HFFc6 (cell line): Measurements from ENCODE around the gene CENPA. TPM values are rescaled to one million over a fixed set of nuclear protein-coding genes. Genes with fewer than 3 reads are reported as not detected.
"Not testable (repeated sequence)": the region's sequence is repeated elsewhere in the genome, so short reads cannot be mapped to it uniquely, and the experiment has no call there.

Experiments
- DNase-seq: peaks from one replicate; pipeline ENCODE4 v3.0.0-alpha.2; 2018
- H3K27ac Mint-ChIP-seq: 2 replicates; pipeline ENCODE4 v1.8.0; 2020; ENCODE audit warnings: mild to moderate bottlenecking, mixed read lengths
- H3K27me3 Mint-ChIP-seq: 2 replicates; pipeline ENCODE4 v1.8.0; 2021; ENCODE audit warnings: mild to moderate bottlenecking, moderate library complexity, mixed read lengths; ENCODE audit not compliant: insufficient read depth
- H3K36me3 Mint-ChIP-seq: 2 replicates; pipeline ENCODE4 v1.8.0; 2021; ENCODE audit warnings: low read depth, mixed read lengths
- H3K4me1 Mint-ChIP-seq: 2 replicates; pipeline ENCODE4 v1.8.0; 2020; ENCODE audit warnings: low read depth, mixed read lengths
- H3K4me3 Mint-ChIP-seq: 2 replicates; pipeline ENCODE4 v1.8.0; 2020; ENCODE audit warnings: mild to moderate bottlenecking, moderate library complexity, mixed read lengths
- H3K9me3 Mint-ChIP-seq: 2 replicates; pipeline ENCODE4 v1.8.0; 2020; ENCODE audit warnings: mild to moderate bottlenecking, mixed read lengths
- total RNA-seq, 6 experiments: library from RNA; stranded (reverse); fragmentation: NEBNext Ultra II Directional; extraction: Animal tissue kit (Norgen Biotek cat#: 25700); gene quantifications; 2 replicates in 1 of 6; 3 replicates in 5 of 6; pipeline ENCODE4 v1.2.3, GENCODE V29; 2021
- TF ChIP-seq, protein P1 (sequence below): fragments of 200-600 bp; sonication (generic); IDR thresholded peaks from 2 replicates; pipeline ENCODE4 v1.5.0; 2021; ENCODE audit warnings: antibody characterized with exemption, mild to moderate bottlenecking

Gene CENPA
- total RNA-seq, 6 experiments from 2014 or later, result 8.7 to 20.4 (median 17.5) TPM

DNA sequence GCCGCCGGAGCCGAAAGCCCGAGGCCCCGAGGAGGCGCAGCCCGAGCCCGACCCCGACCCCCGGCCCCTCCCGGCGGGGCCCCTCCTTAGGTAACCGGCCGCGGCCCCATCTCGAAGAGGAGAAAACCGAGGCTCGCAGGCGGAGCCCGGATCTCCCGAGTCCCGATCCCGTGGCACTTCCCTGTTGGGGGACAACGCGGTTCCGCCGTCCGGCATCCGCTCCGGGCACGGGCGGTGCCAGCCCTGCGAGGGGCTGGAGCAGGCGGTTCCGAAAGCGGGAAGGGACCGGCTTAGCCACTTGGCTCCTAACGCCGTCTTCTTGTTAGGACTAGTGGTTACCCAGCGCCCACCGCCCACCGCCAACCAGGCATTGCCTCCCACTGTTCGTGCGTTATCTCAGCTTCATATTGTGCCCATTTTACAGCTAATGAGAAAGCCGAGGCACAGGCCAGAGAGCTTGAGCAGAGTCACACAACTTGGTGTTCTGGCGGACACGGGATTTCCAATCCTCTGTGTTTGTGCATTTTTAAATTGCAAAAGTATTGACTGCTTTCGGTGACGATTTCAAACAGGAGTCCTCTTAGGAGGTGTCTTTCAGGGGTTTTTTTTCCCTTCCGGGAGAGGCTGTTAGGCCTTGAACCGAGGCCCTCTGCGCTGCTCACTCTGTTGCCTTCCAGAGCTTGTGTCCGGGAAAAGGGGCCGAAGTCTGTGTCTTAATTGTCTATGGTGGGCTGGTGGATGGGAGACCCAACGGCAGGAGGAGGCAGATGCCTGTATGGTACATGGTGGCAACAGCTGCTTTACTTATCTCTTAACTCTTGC is 562 bp downstream of the CENPA start:
- H3K9me3 Mint-ChIP-seq, result peaks cover 5% of the 10 kb centered on the region
- DNase-seq, result no peak
- peak overlapping the region; percentile 77 for H3K27ac Mint-ChIP-seq
- TF ChIP-seq, protein P1, sequence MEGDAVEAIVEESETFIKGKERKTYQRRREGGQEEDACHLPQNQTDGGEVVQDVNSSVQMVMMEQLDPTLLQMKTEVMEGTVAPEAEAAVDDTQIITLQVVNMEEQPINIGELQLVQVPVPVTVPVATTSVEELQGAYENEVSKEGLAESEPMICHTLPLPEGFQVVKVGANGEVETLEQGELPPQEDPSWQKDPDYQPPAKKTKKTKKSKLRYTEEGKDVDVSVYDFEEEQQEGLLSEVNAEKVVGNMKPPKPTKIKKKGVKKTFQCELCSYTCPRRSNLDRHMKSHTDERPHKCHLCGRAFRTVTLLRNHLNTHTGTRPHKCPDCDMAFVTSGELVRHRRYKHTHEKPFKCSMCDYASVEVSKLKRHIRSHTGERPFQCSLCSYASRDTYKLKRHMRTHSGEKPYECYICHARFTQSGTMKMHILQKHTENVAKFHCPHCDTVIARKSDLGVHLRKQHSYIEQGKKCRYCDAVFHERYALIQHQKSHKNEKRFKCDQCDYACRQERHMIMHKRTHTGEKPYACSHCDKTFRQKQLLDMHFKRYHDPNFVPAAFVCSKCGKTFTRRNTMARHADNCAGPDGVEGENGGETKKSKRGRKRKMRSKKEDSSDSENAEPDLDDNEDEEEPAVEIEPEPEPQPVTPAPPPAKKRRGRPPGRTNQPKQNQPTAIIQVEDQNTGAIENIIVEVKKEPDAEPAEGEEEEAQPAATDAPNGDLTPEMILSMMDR, result no peak
- H3K36me3 Mint-ChIP-seq, result peaks cover 37% of the 10 kb centered on the region
- no peaks in the 10 kb centered on the region; the same call in 1 of the 2 replicates for H3K27me3 Mint-ChIP-seq
- H3K4me3 Mint-ChIP-seq, result peak overlapping the region; percentile 93
- peaks cover 44% of the 10 kb centered on the region for H3K4me1 Mint-ChIP-seq

DNA sequence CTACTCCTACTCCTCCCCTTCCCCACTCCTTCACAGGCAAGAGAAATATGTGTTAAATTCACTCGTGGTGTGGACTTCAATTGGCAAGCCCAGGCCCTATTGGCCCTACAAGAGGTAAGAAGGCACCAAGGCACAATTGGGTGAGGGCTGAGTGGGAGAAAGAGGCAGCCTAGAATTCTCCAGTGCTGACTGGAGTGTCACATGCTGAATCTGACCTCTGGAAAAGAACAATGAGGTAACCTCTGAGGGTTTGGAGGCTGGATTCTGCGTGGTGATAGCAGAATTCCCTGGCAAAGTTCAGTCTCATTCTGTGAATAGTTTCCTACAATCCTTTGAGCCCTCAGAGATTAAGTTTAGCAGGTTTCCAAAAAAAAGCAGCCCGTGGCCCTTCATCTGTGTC is 6.9 kb downstream of the CENPA start:
- DNase-seq, result no peak
- TF ChIP-seq, protein P1, result no peak
- no peak overlapping the region for H3K4me3 Mint-ChIP-seq
- no peak overlapping the region for H3K27ac Mint-ChIP-seq
- peaks cover 27% of the 10 kb centered on the region for H3K4me1 Mint-ChIP-seq
- H3K27me3 Mint-ChIP-seq, result no peaks in the 10 kb centered on the region
- peaks cover 5% of the 10 kb centered on the region for H3K9me3 Mint-ChIP-seq
- peaks cover 58% of the 10 kb centered on the region for H3K36me3 Mint-ChIP-seq

DNA sequence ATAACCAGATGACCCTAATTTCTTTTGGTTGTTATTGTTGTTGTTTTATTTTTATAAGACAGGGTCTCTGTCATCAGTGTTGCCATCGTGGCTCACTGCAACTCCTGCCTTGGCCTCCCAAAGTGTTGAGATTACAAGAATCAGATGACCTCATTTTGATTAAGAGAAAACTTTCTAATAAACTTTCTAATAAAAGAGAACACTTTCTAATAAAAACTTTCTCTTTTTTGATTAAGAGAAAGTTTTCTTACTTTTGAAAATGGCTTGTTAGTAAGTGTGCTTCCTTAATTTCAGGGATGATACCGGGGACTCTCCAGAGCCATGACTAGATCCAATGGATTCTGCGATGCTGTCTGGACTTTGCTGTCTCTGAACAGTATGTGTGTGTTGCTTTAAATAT is 7.7 kb downstream of the CENPA start:
- H3K36me3 Mint-ChIP-seq, result peaks cover 51% of the 10 kb centered on the region
- H3K4me3 Mint-ChIP-seq, result no peak overlapping the region

DNA sequence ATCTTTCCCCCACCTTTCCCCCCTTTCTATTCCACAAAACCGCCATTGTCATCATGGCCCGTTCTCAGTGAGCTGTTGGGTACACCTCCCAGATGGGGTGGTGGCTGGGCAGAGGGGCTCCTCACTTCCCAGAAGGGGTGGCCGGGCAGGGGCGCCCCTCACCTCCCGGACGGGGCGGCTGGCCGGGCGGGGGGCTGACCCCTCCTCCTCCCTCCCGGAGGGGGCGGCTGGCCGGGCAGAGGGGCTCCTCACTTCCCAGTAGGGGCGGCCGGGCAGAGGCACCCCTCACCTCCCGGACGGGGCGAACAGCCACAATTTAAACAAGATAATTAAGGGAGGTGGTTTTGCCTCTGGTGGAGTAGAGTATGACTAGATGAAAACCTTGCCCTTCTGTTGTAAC is 9.3 kb downstream of the CENPA start:
- H3K27me3 Mint-ChIP-seq, DNase-seq, H3K4me1 Mint-ChIP-seq, H3K9me3 Mint-ChIP-seq, H3K4me3 Mint-ChIP-seq, H3K27ac Mint-ChIP-seq: not testable (repeated sequence)
- peaks cover 37% of the 10 kb centered on the region for H3K36me3 Mint-ChIP-seq

More for the DNA sequence above, 7.7 kb downstream of the CENPA start:
- H3K27ac Mint-ChIP-seq, result no peak overlapping the region
- peaks cover 19% of the 10 kb centered on the region for H3K4me1 Mint-ChIP-seq
- TF ChIP-seq, protein P1, result no peak
- peaks cover 5% of the 10 kb centered on the region for H3K9me3 Mint-ChIP-seq
- DNase-seq, result no peak
- H3K27me3 Mint-ChIP-seq, result no peaks in the 10 kb centered on the region

DNA sequence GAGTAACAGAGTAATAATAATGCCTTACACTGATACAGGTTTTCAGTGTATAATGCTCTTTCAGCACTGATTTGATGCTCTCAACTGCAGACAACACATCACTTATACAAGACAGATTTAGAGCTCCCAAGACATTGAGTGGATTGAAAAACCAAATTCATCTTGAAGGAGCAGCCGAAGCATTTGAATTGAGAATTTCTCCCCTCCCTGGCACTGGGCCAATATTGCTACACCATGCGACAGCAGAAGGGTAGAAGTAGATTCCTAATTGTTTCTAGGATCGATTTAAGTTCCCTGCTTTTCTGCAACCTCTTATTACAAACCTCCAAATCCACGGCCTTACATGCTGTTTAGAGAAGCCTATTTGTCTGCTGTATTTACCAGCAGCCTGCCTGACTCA is 15.5 kb downstream of the CENPA start:
- Mint-ChIP-seq H3K27ac (no peak overlapping the region), H3K4me1 (peaks cover 23% of the 10 kb centered on the region), H3K4me3 (no peak overlapping the region), H3K36me3 (peaks cover 25% of the 10 kb centered on the region), H3K9me3 (no peaks in the 10 kb centered on the region), H3K27me3 (no peaks in the 10 kb centered on the region; the same call in 1 of the 2 replicates)
- DNase-seq, result no peak
- TF ChIP-seq, protein P1, result no peak

DNA sequence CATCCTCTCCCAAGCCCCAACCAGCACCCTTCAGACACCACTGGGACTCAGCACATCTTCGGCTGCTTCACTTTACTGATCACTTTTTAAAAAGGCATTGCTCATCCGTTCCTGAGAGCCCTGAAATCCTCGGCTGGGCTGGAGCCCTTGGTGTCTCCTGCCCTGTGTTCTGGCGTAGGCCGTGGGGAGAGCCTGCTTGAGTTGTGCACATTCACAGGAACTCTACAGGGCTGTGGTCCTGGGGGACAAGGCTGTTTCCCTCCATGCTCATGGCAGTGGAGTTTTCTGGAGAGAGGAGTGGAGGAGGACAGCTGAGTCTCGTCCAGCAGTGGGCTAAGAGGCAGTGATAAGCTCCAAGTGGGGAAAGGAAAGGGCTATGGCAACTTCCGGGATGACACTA is 15.9 kb downstream of the CENPA start:
- Mint-ChIP-seq H3K4me3 (no peak overlapping the region), H3K9me3 (no peaks in the 10 kb centered on the region), H3K27ac (no peak overlapping the region), H3K4me1 (peaks cover 23% of the 10 kb centered on the region), H3K36me3 (peaks cover 21% of the 10 kb centered on the region), H3K27me3 (no peaks in the 10 kb centered on the region; the same call in 1 of the 2 replicates)
- TF ChIP-seq, protein P1, result no peak
- no peak for DNase-seq
